Nephron (organoid): Measurements from ENCODE around the gene JAZF1.

Experiments used
- H3K27ac Mint-ChIP-seq, 3 experiments: 2 replicates each; pipeline ENCODE4 v1.8.0; 2020; ENCODE audit warnings: mixed read lengths in 3 of 3, mild to moderate bottlenecking in 2 of 3, moderate library complexity in 1 of 3
- H3K27me3 Mint-ChIP-seq: 2 replicates; pipeline ENCODE4 v1.8.0; 2021; ENCODE audit warnings: low read depth, mild to moderate bottlenecking, moderate library complexity, mixed read lengths
- H3K36me3 Mint-ChIP-seq: 2 replicates; pipeline ENCODE4 v1.8.0; 2020; ENCODE audit warnings: low read depth, mixed read lengths
- H3K4me1 Mint-ChIP-seq: 2 replicates; pipeline ENCODE4 v1.8.0; 2020; ENCODE audit warnings: mixed read lengths
- H3K4me3 Mint-ChIP-seq, 3 experiments: 2 replicates each; pipeline ENCODE4 v1.8.0; 2020; ENCODE audit warnings: mild to moderate bottlenecking in 3 of 3, mixed read lengths in 3 of 3, moderate library complexity in 2 of 3
- H3K9me3 Mint-ChIP-seq: 2 replicates; pipeline ENCODE4 v1.8.0; 2020; ENCODE audit warnings: mixed read lengths
- TF ChIP-seq, protein P1 (sequence below), 3 experiments: fragments of 200-600 bp; sonication (generic); IDR thresholded peaks; one replicate each; pipeline ENCODE4 v1.5.0; 2021; ENCODE audit warnings: antibody characterized with exemption in 3 of 3; ENCODE audit not compliant: unreplicated experiment in 3 of 3

Gene JAZF1

DNA sequence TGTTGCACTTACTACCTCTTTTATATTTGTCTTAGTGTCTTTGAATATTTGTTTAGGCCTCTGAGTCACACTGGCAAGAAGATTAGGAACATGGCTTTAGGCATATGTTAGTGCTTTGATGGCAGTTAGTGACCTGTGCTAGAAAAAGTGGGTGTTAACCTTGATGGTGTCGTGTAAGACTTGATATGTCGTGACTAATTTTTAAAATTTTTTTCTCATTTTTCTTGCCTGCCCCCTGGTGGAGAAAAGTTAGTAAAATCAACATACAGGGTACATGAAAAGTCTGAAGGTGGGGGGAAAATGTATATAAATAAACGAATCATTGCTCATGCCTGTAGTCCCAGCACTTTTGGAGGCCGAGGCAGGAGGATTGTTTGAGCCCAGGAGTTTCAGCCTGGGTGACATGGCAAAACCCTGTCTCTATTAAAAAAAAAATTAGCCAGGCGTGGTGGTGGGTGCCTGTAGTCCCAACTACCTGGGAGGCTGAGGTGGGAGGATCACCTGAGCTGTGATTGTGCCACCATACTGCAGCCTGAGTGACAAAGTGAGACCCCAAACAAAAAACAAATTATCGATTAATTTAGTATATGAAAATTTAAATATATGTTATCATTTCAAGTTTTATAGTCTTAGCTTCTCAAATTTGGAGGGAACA, 396.1 kb downstream of the JAZF1 start:
- H3K27me3 Mint-ChIP-seq = no peaks in the 10 kb centered on the region
- no peak overlapping the region for H3K4me3 Mint-ChIP-seq
- TF ChIP-seq, protein P1, sequence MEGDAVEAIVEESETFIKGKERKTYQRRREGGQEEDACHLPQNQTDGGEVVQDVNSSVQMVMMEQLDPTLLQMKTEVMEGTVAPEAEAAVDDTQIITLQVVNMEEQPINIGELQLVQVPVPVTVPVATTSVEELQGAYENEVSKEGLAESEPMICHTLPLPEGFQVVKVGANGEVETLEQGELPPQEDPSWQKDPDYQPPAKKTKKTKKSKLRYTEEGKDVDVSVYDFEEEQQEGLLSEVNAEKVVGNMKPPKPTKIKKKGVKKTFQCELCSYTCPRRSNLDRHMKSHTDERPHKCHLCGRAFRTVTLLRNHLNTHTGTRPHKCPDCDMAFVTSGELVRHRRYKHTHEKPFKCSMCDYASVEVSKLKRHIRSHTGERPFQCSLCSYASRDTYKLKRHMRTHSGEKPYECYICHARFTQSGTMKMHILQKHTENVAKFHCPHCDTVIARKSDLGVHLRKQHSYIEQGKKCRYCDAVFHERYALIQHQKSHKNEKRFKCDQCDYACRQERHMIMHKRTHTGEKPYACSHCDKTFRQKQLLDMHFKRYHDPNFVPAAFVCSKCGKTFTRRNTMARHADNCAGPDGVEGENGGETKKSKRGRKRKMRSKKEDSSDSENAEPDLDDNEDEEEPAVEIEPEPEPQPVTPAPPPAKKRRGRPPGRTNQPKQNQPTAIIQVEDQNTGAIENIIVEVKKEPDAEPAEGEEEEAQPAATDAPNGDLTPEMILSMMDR (IDR thresholded peaks at IDR 0.05; ENCODE audit: unreplicated experiment in 3 of 3) = peak; percentile 54 to 67 (median 60)
- no peaks in the 10 kb centered on the region for H3K4me1 Mint-ChIP-seq
- H3K9me3 Mint-ChIP-seq = no peaks in the 10 kb centered on the region
- peaks cover 24% of the 10 kb centered on the region for H3K36me3 Mint-ChIP-seq
- no peak overlapping the region for H3K27ac Mint-ChIP-seq

DNA sequence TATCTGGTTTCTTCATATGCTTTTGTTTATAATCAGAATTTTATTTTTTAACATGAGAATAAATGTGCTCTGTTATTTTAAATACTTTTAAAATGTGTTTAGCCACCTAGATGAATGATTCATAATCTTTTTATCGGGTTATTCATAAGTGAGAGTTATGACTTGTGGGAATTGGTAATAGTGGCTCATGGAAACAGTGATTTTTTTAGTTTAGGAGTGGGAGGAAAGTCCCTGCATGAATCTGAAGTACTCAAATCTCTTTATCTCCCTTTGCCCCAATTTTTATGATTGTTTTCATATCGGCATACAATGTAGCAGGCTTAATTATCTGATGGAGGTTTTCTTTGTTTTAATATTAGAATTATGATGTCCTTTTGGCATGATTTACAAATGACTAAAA, 397.7 kb downstream of the JAZF1 start:
- Mint-ChIP-seq H3K4me1 (no peaks in the 10 kb centered on the region), H3K4me3 (no peak overlapping the region), H3K36me3 (peaks cover 16% of the 10 kb centered on the region), H3K9me3 (no peaks in the 10 kb centered on the region), H3K27me3 (no peaks in the 10 kb centered on the region), H3K27ac (no peak overlapping the region)
- TF ChIP-seq, protein P1 (IDR thresholded peaks at IDR 0.05; ENCODE audit: unreplicated experiment in 3 of 3) = no peak

DNA sequence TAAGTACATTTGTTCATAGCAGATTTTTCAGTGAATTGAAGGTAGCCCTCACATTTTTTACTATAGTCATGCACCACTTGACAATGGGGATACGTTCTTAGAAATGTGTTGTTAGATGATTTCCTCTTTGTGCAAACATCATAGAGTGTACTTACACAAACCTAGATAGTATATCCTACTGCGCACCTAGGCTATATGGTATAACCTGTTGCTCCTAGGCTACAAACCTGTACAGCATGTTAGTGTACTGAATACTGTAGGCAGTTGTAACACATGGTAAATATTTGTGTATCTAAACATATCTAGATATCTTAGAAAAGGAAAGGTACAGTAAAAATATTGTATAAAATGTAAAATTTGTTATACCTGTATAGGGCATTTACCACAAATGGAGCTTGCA, 399.4 kb downstream of the JAZF1 start:
- Mint-ChIP-seq H3K9me3 (no peaks in the 10 kb centered on the region), H3K27me3 (no peaks in the 10 kb centered on the region), H3K4me3 (no peak overlapping the region), H3K4me1 (no peaks in the 10 kb centered on the region), H3K36me3 (peaks cover 5% of the 10 kb centered on the region), H3K27ac (no peak overlapping the region)
- TF ChIP-seq, protein P1 (IDR thresholded peaks at IDR 0.05; ENCODE audit: unreplicated experiment in 3 of 3) = no peak
